OCI-LY3 (cell line): Measurements from ENCODE around the gene CHRNB1.
A peak's percentile ranks its signal among the peaks of the same experiment; 100 is the strongest.

Experiments
- H2AFZ ChIP-seq: fragments of 200-600, 300-600 bp; shearing (Covaris generic); 2 replicates; pipeline ENCODE4 v1.6.0; 2014; ENCODE audit warnings: antibody characterized with exemption, low read depth, low read length
- H3K27ac ChIP-seq: fragments of 200-600, 300-600 bp; sonication (generic); 2 replicates; pipeline ENCODE4 v1.5.1; 2014; ENCODE audit warnings: mild to moderate bottlenecking, low read length, moderate library complexity, mixed read lengths
- H3K27me3 ChIP-seq: fragments of 200-600, 300-600 bp; sonication (generic); 2 replicates; pipeline ENCODE4 v1.6.1; 2014; ENCODE audit warnings: low read depth, low read length, mixed read lengths
- H3K36me3 ChIP-seq: fragments of 200-600, 300-600 bp; sonication (generic); replicated peaks from 2 replicates; pipeline ENCODE3; 2014; ENCODE audit warnings: low read depth, low read length, mixed read lengths
- H3K4me1 ChIP-seq: fragments of 300-600, 200-600 bp; sonication (generic); 2 replicates; pipeline ENCODE4 v1.6.1; 2014; ENCODE audit warnings: low read length, mixed read lengths
- H3K4me2 ChIP-seq: fragments of 200-600, 300-600 bp; sonication (generic); 2 replicates; pipeline ENCODE4 v1.6.1; 2014; ENCODE audit warnings: low read length, mixed read lengths
- H3K4me3 ChIP-seq: fragments of 300-600, 200-600 bp; sonication (generic); 2 replicates; pipeline ENCODE4 v1.5.1; 2014; ENCODE audit warnings: antibody characterized with exemption, mild to moderate bottlenecking, low read length, moderate library complexity
- H3K79me2 ChIP-seq: fragments of 300-600, 200-600 bp; shearing (Covaris generic); 2 replicates; pipeline ENCODE4 v1.6.1; 2014; ENCODE audit warnings: mild to moderate bottlenecking, low read length, mixed read lengths
- H3K9ac ChIP-seq: fragments of 300-600, 200-600 bp; shearing (Covaris generic); 2 replicates; pipeline ENCODE4 v1.6.0; 2014; ENCODE audit warnings: mild to moderate bottlenecking, low read length, moderate library complexity
- H3K9me3 ChIP-seq: fragments of 200-600, 300-600 bp; shearing (Covaris generic); 2 replicates; pipeline ENCODE4 v1.6.1; 2014; ENCODE audit warnings: low read length, mixed read lengths; ENCODE audit not compliant: insufficient read depth
- H4K20me1 ChIP-seq: fragments of 200-600, 300-600 bp; sonication (generic); 2 replicates; pipeline ENCODE4 v1.6.1; 2016; ENCODE audit warnings: low read length, mixed read lengths; ENCODE audit not compliant: insufficient read depth
- EZH2phosphoT487 ChIP-seq: fragments of 200-600 bp; shearing (Covaris generic); IDR thresholded peaks from 2 replicates; pipeline ENCODE4 v1.6.1; 2018; ENCODE audit warnings: antibody characterized with exemption, mixed run types, low read depth
- TF ChIP-seq, protein P1 (sequence below): fragments of 200-600, 300-600 bp; sonication (generic); IDR thresholded peaks from 2 replicates; pipeline ENCODE4 v1.5.1; 2014; ENCODE audit warnings: antibody characterized with exemption, low read length, low read depth

Gene CHRNB1

DNA sequence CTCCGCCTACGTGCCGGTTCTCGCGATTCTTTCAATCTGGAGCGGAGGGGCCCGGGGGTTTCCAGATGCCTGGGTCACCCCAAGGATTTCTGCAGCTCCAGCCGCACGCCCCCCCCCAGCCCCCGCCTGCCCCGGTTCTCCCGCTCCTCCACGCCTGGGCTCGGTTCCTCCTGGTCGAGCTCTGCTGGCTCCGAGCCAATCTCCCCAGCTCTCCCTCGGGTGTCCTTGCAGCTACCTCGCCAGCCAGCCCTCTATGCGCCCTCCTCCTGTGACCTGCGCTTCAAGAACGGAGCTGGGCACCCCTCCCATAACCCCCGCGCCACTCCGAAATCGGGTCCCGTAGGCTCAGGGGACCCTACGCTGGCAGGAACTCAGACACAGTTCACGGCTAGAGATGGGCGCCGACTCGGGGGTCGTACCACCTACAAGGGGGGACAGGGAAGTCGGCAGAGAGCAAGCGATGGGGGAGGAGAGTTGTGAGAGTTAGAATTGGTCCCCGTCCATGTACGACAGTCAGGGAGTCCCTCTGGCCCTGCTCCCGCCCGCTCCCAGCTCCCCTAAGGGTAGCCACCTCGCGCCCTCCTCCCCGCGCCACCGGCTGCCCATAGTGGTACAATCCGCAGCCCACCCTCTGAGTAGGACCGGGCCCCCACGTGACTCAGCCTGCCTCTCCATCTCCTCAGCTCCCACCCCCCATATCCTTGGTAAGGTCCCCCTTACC is 4.6 kb upstream of the CHRNB1 start:
- peaks cover 12% of the 10 kb centered on the region for H3K4me1 ChIP-seq
- no peaks in the 10 kb centered on the region for H3K79me2 ChIP-seq
- 0 out of 2 replicates have a peak, but pooled peaks cover 3% of the 10 kb centered on the region for H3K27me3 ChIP-seq
- H4K20me1 ChIP-seq = no peaks in the 10 kb centered on the region
- H3K9ac ChIP-seq = peak overlapping the region; percentile 35; the same call in 1 of the 2 replicates
- no peak overlapping the region for H2AFZ ChIP-seq
- no peak overlapping the region for H3K27ac ChIP-seq
- H3K4me3 ChIP-seq = peak overlapping the region; percentile 74
- H3K4me2 ChIP-seq = peak overlapping the region; percentile 60
- TF ChIP-seq, protein P1, sequence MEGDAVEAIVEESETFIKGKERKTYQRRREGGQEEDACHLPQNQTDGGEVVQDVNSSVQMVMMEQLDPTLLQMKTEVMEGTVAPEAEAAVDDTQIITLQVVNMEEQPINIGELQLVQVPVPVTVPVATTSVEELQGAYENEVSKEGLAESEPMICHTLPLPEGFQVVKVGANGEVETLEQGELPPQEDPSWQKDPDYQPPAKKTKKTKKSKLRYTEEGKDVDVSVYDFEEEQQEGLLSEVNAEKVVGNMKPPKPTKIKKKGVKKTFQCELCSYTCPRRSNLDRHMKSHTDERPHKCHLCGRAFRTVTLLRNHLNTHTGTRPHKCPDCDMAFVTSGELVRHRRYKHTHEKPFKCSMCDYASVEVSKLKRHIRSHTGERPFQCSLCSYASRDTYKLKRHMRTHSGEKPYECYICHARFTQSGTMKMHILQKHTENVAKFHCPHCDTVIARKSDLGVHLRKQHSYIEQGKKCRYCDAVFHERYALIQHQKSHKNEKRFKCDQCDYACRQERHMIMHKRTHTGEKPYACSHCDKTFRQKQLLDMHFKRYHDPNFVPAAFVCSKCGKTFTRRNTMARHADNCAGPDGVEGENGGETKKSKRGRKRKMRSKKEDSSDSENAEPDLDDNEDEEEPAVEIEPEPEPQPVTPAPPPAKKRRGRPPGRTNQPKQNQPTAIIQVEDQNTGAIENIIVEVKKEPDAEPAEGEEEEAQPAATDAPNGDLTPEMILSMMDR = no peak
- TF ChIP-seq EZH2phosphoT487 = no peak
- H3K36me3 ChIP-seq = no peaks in the 10 kb centered on the region
- no peaks in the 10 kb centered on the region for H3K9me3 ChIP-seq

DNA sequence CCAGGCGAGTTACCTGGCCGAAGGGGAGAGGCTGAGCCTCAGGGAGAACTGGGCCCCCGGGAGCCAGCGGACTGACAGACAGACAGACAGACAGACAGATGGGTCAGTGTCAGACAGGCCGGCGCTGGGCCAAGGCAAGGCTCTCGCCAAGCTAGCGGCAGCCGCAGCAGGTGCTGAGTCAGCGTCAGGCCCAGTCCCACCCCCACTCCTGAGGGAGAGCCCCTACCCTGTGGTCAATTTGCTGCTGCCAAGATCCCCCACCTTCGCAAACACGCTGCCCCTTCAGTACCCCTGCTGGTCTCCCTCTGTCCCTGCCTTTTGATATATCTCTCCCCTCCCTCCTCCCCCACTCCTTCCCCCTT is 4.0 kb upstream of the CHRNB1 start:
- H3K36me3 ChIP-seq = no peaks in the 10 kb centered on the region
- H3K9me3 ChIP-seq = no peaks in the 10 kb centered on the region
- peak overlapping the region; percentile 60 for H3K4me2 ChIP-seq
- H3K27ac ChIP-seq = no peak overlapping the region
- H3K9ac ChIP-seq = no peak overlapping the region; the same call in 1 of the 2 replicates
- no peaks in the 10 kb centered on the region for H3K79me2 ChIP-seq
- no peaks in the 10 kb centered on the region for H4K20me1 ChIP-seq
- H2AFZ ChIP-seq = no peak overlapping the region
- H3K27me3 ChIP-seq = 0 out of 2 replicates have a peak, but pooled peaks cover 3% of the 10 kb centered on the region
- peak overlapping the region; percentile 74 for H3K4me3 ChIP-seq
- no peak for TF ChIP-seq EZH2phosphoT487
- TF ChIP-seq, protein P1 = no peak
- H3K4me1 ChIP-seq = peaks cover 12% of the 10 kb centered on the region

DNA sequence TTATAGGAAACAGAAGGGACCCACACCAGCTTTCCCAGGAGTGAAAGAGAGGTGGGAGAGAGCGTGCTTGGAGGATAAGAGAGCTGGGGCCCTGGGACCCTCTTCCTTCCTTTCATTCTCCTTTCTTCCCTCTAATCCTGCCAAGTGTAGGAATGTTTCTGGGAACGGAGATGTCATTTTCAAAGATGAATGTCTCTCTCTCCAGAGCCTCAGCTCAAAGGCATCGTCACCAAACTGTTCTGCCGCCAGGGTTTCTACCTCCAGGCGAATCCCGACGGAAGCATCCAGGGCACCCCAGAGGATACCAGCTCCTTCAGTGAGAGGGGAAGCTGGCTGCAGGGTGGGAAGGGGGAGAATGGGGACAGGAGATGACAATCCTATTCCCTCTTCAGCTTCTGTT is 3.6 kb upstream of the CHRNB1 start:
- Histone ChIP-seq H3K9ac (no peak overlapping the region), H2AFZ (no peak overlapping the region), H4K20me1 (no peaks in the 10 kb centered on the region), H3K36me3 (no peaks in the 10 kb centered on the region), H3K4me2 (no peak overlapping the region), H3K4me1 (peaks cover 8% of the 10 kb centered on the region; the same call in 1 of the 2 replicates), H3K27me3 (0 out of 2 replicates have a peak, but pooled peaks cover 3% of the 10 kb centered on the region), H3K27ac (no peak overlapping the region), H3K4me3 (no peak overlapping the region), H3K79me2 (no peaks in the 10 kb centered on the region), H3K9me3 (no peaks in the 10 kb centered on the region)
- no peak for TF ChIP-seq EZH2phosphoT487
- TF ChIP-seq, protein P1 = no peak

- 0 out of 2 replicates have a peak, but pooled peaks cover 3% of the 10 kb centered on the region for H3K27me3 ChIP-seq
- H3K27ac ChIP-seq = no peak overlapping the region
- no peaks in the 10 kb centered on the region for H3K36me3 ChIP-seq
- no peak for TF ChIP-seq EZH2phosphoT487
- TF ChIP-seq, protein P1 = no peak
- no peak overlapping the region for H3K9ac ChIP-seq
- no peaks in the 10 kb centered on the region for H3K9me3 ChIP-seq
- no peak overlapping the region for H3K4me3 ChIP-seq
- H3K4me2 ChIP-seq = no peak overlapping the region
- peaks cover 6% of the 10 kb centered on the region; the same call in 1 of the 2 replicates for H3K4me1 ChIP-seq
- H4K20me1 ChIP-seq = no peaks in the 10 kb centered on the region
- H2AFZ ChIP-seq = no peak overlapping the region
- no peaks in the 10 kb centered on the region for H3K79me2 ChIP-seq
These were observed 2.7 kb upstream of the CHRNB1 start for GRCh38 chr17:7442142-7442541.
